Trophoblast cell (in vitro differentiated cells and primary cell): ENCODE data around the gene MAZ.

Experiments used
- DNase-seq, 2 donors: peaks; one replicate each; pipeline ENCODE4 v3.0.0-alpha.2; 2016
- H2AFZ ChIP-seq: 2 replicates; pipeline ENCODE4 v1.6.1; 2013; ENCODE audit warnings: low read length, moderate library complexity, mild to moderate bottlenecking; ENCODE audit not compliant: insufficient read depth, poor library complexity
- H2AK5ac ChIP-seq: 2 replicates; pipeline ENCODE4 v1.6.1; 2013; ENCODE audit warnings: mild to moderate bottlenecking, low read length
- H2BK120ac ChIP-seq: 2 replicates; pipeline ENCODE4 v1.6.1; 2013; ENCODE audit warnings: low read length, mild to moderate bottlenecking, moderate library complexity; ENCODE audit not compliant: insufficient read depth, poor library complexity
- H2BK12ac ChIP-seq: 2 replicates; pipeline ENCODE4 v1.6.1; 2013; ENCODE audit warnings: mild to moderate bottlenecking, low read length, moderate library complexity
- H2BK5ac ChIP-seq: 2 replicates; pipeline ENCODE4 v1.6.1; 2013; ENCODE audit warnings: low read length, low read depth, moderate library complexity, mild to moderate bottlenecking; ENCODE audit not compliant: poor library complexity
- H3K14ac ChIP-seq: 2 replicates; pipeline ENCODE4 v1.6.1; 2013; ENCODE audit warnings: mild to moderate bottlenecking, low read length
- H3K18ac ChIP-seq: 2 replicates; pipeline ENCODE4 v1.6.1; 2013; ENCODE audit warnings: mild to moderate bottlenecking, low read length
- H3K23ac ChIP-seq: 2 replicates; pipeline ENCODE4 v1.6.1; 2013; ENCODE audit warnings: low read length
- H3K27ac ChIP-seq: 2 replicates; pipeline ENCODE4 v1.5.1; 2013; ENCODE audit warnings: low read depth, mild to moderate bottlenecking, inconsistent platforms, low read length, moderate library complexity
- H3K27me3 ChIP-seq: 2 replicates; pipeline ENCODE4 v1.6.1; 2013; ENCODE audit warnings: inconsistent platforms, mild to moderate bottlenecking, low read length, moderate library complexity; ENCODE audit not compliant: insufficient read depth
- H3K36me3 ChIP-seq, 2 experiments: 1 replicate in 1 of 2; 2 replicates in 1 of 2; pipeline ENCODE4 v1.6.1; 2013; ENCODE audit warnings: low read length in 2 of 2, mild to moderate bottlenecking in 2 of 2, moderate library complexity in 1 of 2; ENCODE audit not compliant: insufficient read depth in 2 of 2, control insufficient read depth in 1 of 2
- H3K4ac ChIP-seq: 2 replicates; pipeline ENCODE4 v1.6.1; 2013; ENCODE audit warnings: low read depth, mild to moderate bottlenecking, low read length, moderate library complexity
- H3K4me1 ChIP-seq, 2 experiments: 1 replicate in 1 of 2; 2 replicates in 1 of 2; pipeline ENCODE4 v1.6.1; 2013; ENCODE audit warnings: low read length in 2 of 2, mild to moderate bottlenecking in 2 of 2, moderate library complexity in 1 of 2; ENCODE audit not compliant: insufficient read depth in 2 of 2, control insufficient read depth in 1 of 2
- H3K4me2 ChIP-seq: 2 replicates; pipeline ENCODE4 v1.6.1; 2013; ENCODE audit warnings: inconsistent platforms, mild to moderate bottlenecking, low read length, moderate library complexity
- H3K4me3 ChIP-seq: 2 replicates; pipeline ENCODE4 v1.5.1; 2013; ENCODE audit warnings: mild to moderate bottlenecking, low read depth, low read length, inconsistent platforms
- H3K79me1 ChIP-seq: one replicate; pipeline ENCODE4 v1.6.1; 2013; ENCODE audit warnings: low read length
- H3K79me2 ChIP-seq: 2 replicates; pipeline ENCODE4 v1.6.1; 2013; ENCODE audit warnings: low read length, mild to moderate bottlenecking; ENCODE audit not compliant: control insufficient read depth, insufficient read depth, poor library complexity
- H3K9ac ChIP-seq: 2 replicates; pipeline ENCODE4 v1.6.1; 2013; ENCODE audit warnings: mild to moderate bottlenecking, low read length
- H3K9me3 ChIP-seq: 2 replicates; pipeline ENCODE4 v1.6.1; 2013; ENCODE audit warnings: low read depth, mild to moderate bottlenecking, control low read depth, inconsistent platforms, low read length; ENCODE audit not compliant: insufficient read depth
- H4K12ac ChIP-seq: 2 replicates; pipeline ENCODE4 v1.6.1; 2013; ENCODE audit warnings: low read depth, mild to moderate bottlenecking, low read length, moderate library complexity
- H4K8ac ChIP-seq: 2 replicates; pipeline ENCODE4 v1.6.1; 2013; ENCODE audit warnings: low read depth, mild to moderate bottlenecking, low read length, moderate library complexity
- H4K91ac ChIP-seq: one replicate; pipeline ENCODE4 v1.6.1; 2013; ENCODE audit warnings: low read depth, mild to moderate bottlenecking, low read length, moderate library complexity
- WGBS: extraction: QIAGEN DNeasy Blood & Tissue Kit; methylation state at CpG from one replicate; pipeline ENCODE4 v1.1.7; 2013; ENCODE audit warnings: missing lambda C conversion rate; ENCODE audit not compliant: insufficient read length, insufficient coverage; ENCODE audit errors: extremely low coverage; 5-methylcytosine and 5-hydroxymethylcytosine counted together

MAZ gene

GRCh38 chr16:29824589-29825144, 18.3 kb downstream of the MAZ start:
- Histone ChIP-seq H2BK12ac (no peak overlapping the region), H3K4me1 (peaks cover 7% of the 10 kb centered on the region in 2 experiments), H3K4me2 (no peak overlapping the region), H3K4ac (no peak overlapping the region), H3K9ac (no peak overlapping the region), H3K79me1 (peaks cover 7% of the 10 kb centered on the region), H3K23ac (no peak overlapping the region), H4K91ac (no peak overlapping the region), H3K4me3 (no peak overlapping the region), H2BK120ac (no peak overlapping the region), H2BK5ac (no peak overlapping the region), H3K14ac (no peak overlapping the region), H3K18ac (no peak overlapping the region), H3K27me3 (no peaks in the 10 kb centered on the region), H3K27ac (no peak overlapping the region), H3K36me3 (peaks cover under 1% of the 10 kb centered on the region in 2 experiments), H3K79me2 (peaks cover 2% of the 10 kb centered on the region), H4K12ac (no peak overlapping the region), H4K8ac (no peak overlapping the region), H3K9me3 (no peaks in the 10 kb centered on the region), H2AFZ (no peak overlapping the region), H2AK5ac (no peak overlapping the region)
- DNase-seq: no peak
- WGBS: no CpG with 5 or more reads among the region's 7 CpGs

DNA sequence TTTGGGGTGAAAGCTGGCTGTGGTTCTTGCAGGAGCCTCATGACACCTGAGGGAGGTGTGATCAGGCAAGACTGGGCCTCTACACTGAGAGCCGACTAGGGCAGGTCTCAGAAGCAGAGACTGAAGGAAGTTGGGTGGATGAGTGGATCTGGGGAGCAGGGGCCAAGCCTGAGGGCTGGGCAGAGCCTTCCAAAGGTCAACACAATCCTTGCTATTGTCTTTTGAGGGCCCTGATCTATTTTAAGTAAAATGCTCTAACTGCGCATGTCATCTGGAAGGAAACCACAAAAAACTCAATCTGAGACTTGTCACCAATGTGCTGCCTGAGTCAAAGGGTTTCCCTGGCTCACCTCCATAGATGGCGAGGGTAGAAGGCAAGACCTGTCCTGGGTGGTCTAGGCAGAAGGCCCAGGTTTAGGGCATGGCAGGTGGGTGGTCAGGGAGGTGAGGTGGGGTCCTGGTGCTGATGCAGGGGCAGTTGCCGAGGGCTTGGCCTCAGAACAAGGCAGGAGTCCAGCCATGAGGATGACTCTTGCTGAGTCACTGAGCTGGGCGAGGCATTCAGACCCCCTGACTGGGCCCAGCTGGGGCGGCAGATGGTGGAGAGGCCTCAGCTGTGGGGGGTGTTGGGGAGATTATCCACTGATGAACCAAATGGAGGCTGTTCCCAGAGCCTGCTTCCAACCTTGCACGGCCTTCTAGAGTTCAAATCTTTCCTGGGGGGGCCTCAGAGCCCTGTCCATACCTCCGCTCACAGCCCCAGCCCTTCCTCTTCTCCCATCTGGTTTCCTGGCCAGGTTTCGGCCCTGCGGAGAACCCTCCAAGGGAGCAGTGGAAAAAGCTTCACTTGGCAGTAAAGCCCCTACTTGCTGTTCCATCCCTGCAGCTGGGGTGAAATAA, 19.1 kb downstream of the MAZ start:
- Histone ChIP-seq H2BK12ac (peak overlapping the region; percentile 70), H4K12ac (no peak overlapping the region), H3K4me1 (peaks cover 7% of the 10 kb centered on the region in 2 experiments), H2BK5ac (no peak overlapping the region), H3K9me3 (no peaks in the 10 kb centered on the region), H3K27ac (no peak overlapping the region), H3K36me3 (no peaks in the 10 kb centered on the region), H4K8ac (peak overlapping the region; percentile 18), H2AFZ (peak overlapping the region; percentile 55), H2AK5ac (no peak overlapping the region), H3K18ac (peak overlapping the region; percentile 46), H3K79me1 (peaks cover 7% of the 10 kb centered on the region), H3K27me3 (no peaks in the 10 kb centered on the region), H3K4ac (no peak overlapping the region), H3K4me2 (no peak overlapping the region), H3K79me2 (peaks cover 2% of the 10 kb centered on the region), H3K23ac (no peak overlapping the region), H3K9ac (no peak overlapping the region), H2BK120ac (no peak overlapping the region), H4K91ac (peak overlapping the region; percentile 39), H3K14ac (peak overlapping the region; percentile 62), H3K4me3 (no peak overlapping the region)
- WGBS: no CpG with 5 or more reads among the region's 10 CpGs
- no peak for DNase-seq

DNA sequence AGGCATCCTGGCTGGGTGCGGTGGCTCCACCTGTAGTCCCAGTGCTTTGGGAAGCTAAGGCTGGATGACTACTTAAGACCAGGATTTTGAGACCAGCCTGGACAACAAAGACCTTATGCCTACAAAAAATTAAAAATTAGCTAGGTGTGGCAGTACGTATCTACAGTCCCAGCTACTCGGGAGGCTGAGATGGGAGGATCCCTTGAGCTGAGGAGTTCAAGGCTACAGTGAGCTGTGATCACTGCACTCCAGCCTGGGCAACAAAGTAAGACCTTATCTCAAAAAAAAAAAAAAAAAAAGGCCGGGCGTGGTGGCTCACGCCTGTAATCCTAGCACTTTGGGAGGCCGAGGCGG, 20.0 kb downstream of the MAZ start:
- DNase-seq: no peak
- H3K79me1 ChIP-seq: peaks cover 7% of the 10 kb centered on the region
- H3K18ac ChIP-seq: no peak overlapping the region
- H3K36me3 ChIP-seq: no peaks in the 10 kb centered on the region
- no peak overlapping the region for H4K8ac ChIP-seq
- H3K27ac ChIP-seq: no peak overlapping the region
- no peak overlapping the region for H3K4me2 ChIP-seq
- no peak overlapping the region for H2AFZ ChIP-seq
- no peak overlapping the region for H2BK5ac ChIP-seq
- peaks cover 2% of the 10 kb centered on the region for H3K79me2 ChIP-seq
- no peak overlapping the region for H3K9ac ChIP-seq
- WGBS: no CpG with 5 or more reads among the region's 8 CpGs
- H4K91ac ChIP-seq: no peak overlapping the region
- no peak overlapping the region for H4K12ac ChIP-seq
- peaks cover 7% of the 10 kb centered on the region in 2 experiments for H3K4me1 ChIP-seq
- no peak overlapping the region for H2BK12ac ChIP-seq
- no peaks in the 10 kb centered on the region for H3K9me3 ChIP-seq
- no peak overlapping the region for H2AK5ac ChIP-seq
- no peak overlapping the region for H3K23ac ChIP-seq
- no peak overlapping the region for H3K4ac ChIP-seq
- no peak overlapping the region for H3K4me3 ChIP-seq
- no peak overlapping the region for H2BK120ac ChIP-seq
- no peak overlapping the region for H3K14ac ChIP-seq
- no peaks in the 10 kb centered on the region for H3K27me3 ChIP-seq

- Histone ChIP-seq H3K36me3 (peaks cover 2 to 3% of the 10 kb centered on the region in 2 experiments), H2BK5ac (no peak overlapping the region), H3K79me1 (no peaks in the 10 kb centered on the region), H3K4me2 (no peak overlapping the region), H4K91ac (no peak overlapping the region), H2AFZ (no peak overlapping the region), H3K79me2 (no peaks in the 10 kb centered on the region), H2BK120ac (no peak overlapping the region), H3K27me3 (no peaks in the 10 kb centered on the region), H3K27ac (no peak overlapping the region), H2AK5ac (no peak overlapping the region), H2BK12ac (no peak overlapping the region), H3K4me3 (no peak overlapping the region), H4K12ac (no peak overlapping the region), H4K8ac (no peak overlapping the region), H3K14ac (no peak overlapping the region), H3K4ac (no peak overlapping the region), H3K9ac (no peak overlapping the region), H3K4me1 (no peaks in the 10 kb centered on the region), H3K23ac (no peak overlapping the region), H3K18ac (no peak overlapping the region), H3K9me3 (no peaks in the 10 kb centered on the region)
- DNase-seq: no peak
- WGBS: no CpG with 5 or more reads among the region's 11 CpGs
These were observed 24.4 kb downstream of the MAZ start for GRCh38 chr16:29830774-29831173.
